HG02938 (cell line): ENCODE results near the gene NEDD9.

ENCODE experiments used
- ATAC-seq: cut with Tn5 transposase; IDR thresholded peaks from one replicate; pipeline ENCODE4 v1.9.1; 2021; ENCODE audit warnings: mild to moderate bottlenecking, moderate library complexity; ENCODE audit not compliant: unreplicated experiment

The NEDD9 gene

GRCh38 chr6:11232193-11232769, at the start of gene NEDD9:
TSS of gene NEDD9 (minus strand) at chr6:11232668. CDS start at chr6:11232515, 153 bp downstream.
- peak; percentile 98 for ATAC-seq

GRCh38 chr6:11282245-11282644, 49.8 kb upstream of the NEDD9 start:
- ATAC-seq = no peak

- ATAC-seq = no peak
Measured at GRCh38 chr6:11280394-11280793, 47.9 kb upstream of the NEDD9 start.

GRCh38 chr6:11279284-11279689, 46.8 kb upstream of the NEDD9 start:
- no peak for ATAC-seq

- ATAC-seq = peak; percentile 29
Measured at GRCh38 chr6:11278207-11278559, 45.7 kb upstream of the NEDD9 start.

- peak; percentile 29 for ATAC-seq
Measured at GRCh38 chr6:11277275-11278206, 45.1 kb upstream of the NEDD9 start.

GRCh38 chr6:11276911-11277274, 44.4 kb upstream of the NEDD9 start:
- no peak for ATAC-seq

GRCh38 chr6:11276228-11276627, 43.8 kb upstream of the NEDD9 start:
- no peak for ATAC-seq

- ATAC-seq = peak; percentile 84
Measured at GRCh38 chr6:11275598-11275997, 43.1 kb upstream of the NEDD9 start.

- ATAC-seq = no peak
Measured at GRCh38 chr6:11273406-11274065, 41.1 kb upstream of the NEDD9 start.

GRCh38 chr6:11272491-11273192, 40.2 kb upstream of the NEDD9 start:
- no peak for ATAC-seq

- ATAC-seq = no peak
Measured at GRCh38 chr6:11271228-11272020, 39.0 kb upstream of the NEDD9 start.

GRCh38 chr6:11270030-11271027, 37.9 kb upstream of the NEDD9 start:
- ATAC-seq = no peak

GRCh38 chr6:11268978-11269377, 36.5 kb upstream of the NEDD9 start:
- ATAC-seq = no peak

GRCh38 chr6:11266926-11267325, 34.5 kb upstream of the NEDD9 start:
- ATAC-seq = no peak

GRCh38 chr6:11265932-11266331, 33.5 kb upstream of the NEDD9 start:
- ATAC-seq = no peak

- ATAC-seq = no peak
Measured at GRCh38 chr6:11264100-11264499, 31.6 kb upstream of the NEDD9 start.

GRCh38 chr6:11263291-11263775, 30.9 kb upstream of the NEDD9 start:
- no peak for ATAC-seq

GRCh38 chr6:11262242-11262641, 29.8 kb upstream of the NEDD9 start:
- ATAC-seq = no peak
